C4-2B (cell line): ENCODE data around the gene NPM1.

Experiments
- H3K27ac ChIP-seq: fragments of 450-650 bp; 2 replicates; pipeline ENCODE4 v1.5.1; 2017
- CTCF ChIP-seq: fragments of 450-650 bp; conservative IDR thresholded peaks from 2 replicates; pipeline ENCODE4 v1.5.1; 2017; ENCODE audit warnings: mild to moderate bottlenecking
- ZFX ChIP-seq: fragments of 450-650 bp; IDR thresholded peaks from 2 replicates; pipeline ENCODE4 v1.6.1; 2017

NPM1 gene

GRCh38 chr5:171422902-171423663 lies 35.4 kb downstream of the NPM1 start:
- no peak overlapping the region for H3K27ac ChIP-seq
- TF ChIP-seq CTCF: no peak
- TF ChIP-seq ZFX: no peak

- no peak overlapping the region for H3K27ac ChIP-seq
- TF ChIP-seq ZFX (no peak), CTCF (no peak)
These were observed 37.1 kb downstream of the NPM1 start for GRCh38 chr5:171424726-171425125.

GRCh38 chr5:171425596-171426244 lies 38.1 kb downstream of the NPM1 start:
- no peak overlapping the region for H3K27ac ChIP-seq
- TF ChIP-seq ZFX (no peak), CTCF (no peak)

GRCh38 chr5:171426266-171426665 lies 38.6 kb downstream of the NPM1 start:
- H3K27ac ChIP-seq: no peak overlapping the region
- TF ChIP-seq CTCF (no peak), ZFX (no peak)

- TF ChIP-seq CTCF: no peak
- no peak for TF ChIP-seq ZFX
- H3K27ac ChIP-seq: no peak overlapping the region
These were observed 39.0 kb downstream of the NPM1 start for GRCh38 chr5:171426680-171427079.

- H3K27ac ChIP-seq: no peak overlapping the region
- TF ChIP-seq ZFX (no peak), CTCF (no peak)
These were observed 39.9 kb downstream of the NPM1 start for GRCh38 chr5:171427318-171428167.
